Lower leg skin (tissue), 3 donors: ENCODE measurements around the gene CMBL.

Source experiments
- CTCF ChIP-seq, 3 donors: fragments of 450-650 bp; IDR thresholded peaks; one replicate each; pipeline ENCODE4 v1.5.1; 2016; ENCODE audit warnings: antibody characterized with exemption in 3 of 3, mild to moderate bottlenecking in 3 of 3, moderate library complexity in 2 of 3
- POLR2A ChIP-seq, 2 donors: fragments of 450-650 bp; IDR thresholded peaks; one replicate each; pipeline ENCODE4 v1.6.1; 2016 to 2017; ENCODE audit warnings: antibody characterized with exemption in 2 of 2, mild to moderate bottlenecking in 1 of 2, moderate library complexity in 1 of 2

- TF ChIP-seq POLR2A (IDR thresholded peaks at IDR 0.05) = no peak
- no peak for TF ChIP-seq CTCF (IDR thresholded peaks at IDR 0.05)
Measured at GRCh38 chr5:10251405-10251804, 56.3 kb downstream of the CMBL start.
